Fibroblast of mammary gland (primary cell): Measurements from ENCODE around the gene ATXN1.
"Not testable (repeated sequence)": the region's sequence is repeated elsewhere in the genome, so short reads cannot be mapped to it uniquely, and the experiment has no call there.

ENCODE experiments used
- DNase-seq: peaks from one replicate; pipeline ENCODE4 v3.0.0-alpha.2; 2010; ENCODE audit warnings: low read depth
- H3K4me3 ChIP-seq: 2 replicates; pipeline ENCODE4 v1.5.1; 2011; ENCODE audit warnings: low read depth, mild to moderate bottlenecking, low read length, moderate library complexity; ENCODE audit not compliant: control insufficient read depth
- TF ChIP-seq, protein P1 (sequence below): conservative IDR thresholded peaks from 2 replicates; pipeline ENCODE4 v1.5.1; 2011; ENCODE audit warnings: low read depth, low read length, inconsistent platforms; ENCODE audit not compliant: control insufficient read depth, insufficient read depth

ATXN1 gene

DNA sequence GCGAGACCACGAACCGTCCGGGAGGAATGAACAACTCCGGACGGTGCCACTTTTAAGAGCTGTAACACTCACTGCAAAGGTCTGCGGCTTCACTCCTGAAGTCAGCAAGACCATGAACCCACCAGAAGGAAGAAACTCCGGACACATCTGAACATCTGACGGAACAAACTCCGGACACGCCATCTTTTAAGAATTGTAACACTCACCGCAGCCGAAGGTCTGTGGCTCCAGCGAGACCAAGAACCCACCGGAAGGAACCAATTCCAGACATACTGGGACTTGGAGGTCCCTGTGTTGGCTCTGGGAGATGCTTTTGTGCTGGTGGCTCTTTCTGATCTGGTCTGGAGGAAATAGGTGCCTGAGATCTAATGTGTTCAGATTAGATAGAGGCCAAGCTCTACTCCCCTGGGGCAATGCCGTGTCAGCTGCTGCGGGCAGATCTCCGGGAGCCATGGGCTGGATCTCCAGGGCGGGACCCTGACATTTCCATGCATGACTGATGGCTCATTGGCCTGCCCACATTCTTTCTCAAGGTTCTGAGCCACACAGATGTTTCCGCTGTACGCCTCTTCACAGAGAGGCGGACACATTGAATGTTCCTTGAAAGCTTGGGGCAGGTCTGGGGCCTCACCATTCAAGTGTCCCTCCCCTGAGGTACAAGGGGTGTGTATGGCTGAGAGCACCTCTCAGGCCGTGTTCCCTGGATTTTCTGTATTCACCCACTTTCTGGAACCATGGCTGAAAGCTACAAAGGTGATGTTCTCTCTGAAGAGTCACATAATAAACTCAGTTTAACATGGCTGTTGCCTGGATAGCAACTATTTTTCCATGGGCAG lies 493.6 kb downstream of the ATXN1 start:
- DNase-seq: no peak
- H3K4me3 ChIP-seq: no peak overlapping the region
- TF ChIP-seq, protein P1, sequence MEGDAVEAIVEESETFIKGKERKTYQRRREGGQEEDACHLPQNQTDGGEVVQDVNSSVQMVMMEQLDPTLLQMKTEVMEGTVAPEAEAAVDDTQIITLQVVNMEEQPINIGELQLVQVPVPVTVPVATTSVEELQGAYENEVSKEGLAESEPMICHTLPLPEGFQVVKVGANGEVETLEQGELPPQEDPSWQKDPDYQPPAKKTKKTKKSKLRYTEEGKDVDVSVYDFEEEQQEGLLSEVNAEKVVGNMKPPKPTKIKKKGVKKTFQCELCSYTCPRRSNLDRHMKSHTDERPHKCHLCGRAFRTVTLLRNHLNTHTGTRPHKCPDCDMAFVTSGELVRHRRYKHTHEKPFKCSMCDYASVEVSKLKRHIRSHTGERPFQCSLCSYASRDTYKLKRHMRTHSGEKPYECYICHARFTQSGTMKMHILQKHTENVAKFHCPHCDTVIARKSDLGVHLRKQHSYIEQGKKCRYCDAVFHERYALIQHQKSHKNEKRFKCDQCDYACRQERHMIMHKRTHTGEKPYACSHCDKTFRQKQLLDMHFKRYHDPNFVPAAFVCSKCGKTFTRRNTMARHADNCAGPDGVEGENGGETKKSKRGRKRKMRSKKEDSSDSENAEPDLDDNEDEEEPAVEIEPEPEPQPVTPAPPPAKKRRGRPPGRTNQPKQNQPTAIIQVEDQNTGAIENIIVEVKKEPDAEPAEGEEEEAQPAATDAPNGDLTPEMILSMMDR: no peak

DNA sequence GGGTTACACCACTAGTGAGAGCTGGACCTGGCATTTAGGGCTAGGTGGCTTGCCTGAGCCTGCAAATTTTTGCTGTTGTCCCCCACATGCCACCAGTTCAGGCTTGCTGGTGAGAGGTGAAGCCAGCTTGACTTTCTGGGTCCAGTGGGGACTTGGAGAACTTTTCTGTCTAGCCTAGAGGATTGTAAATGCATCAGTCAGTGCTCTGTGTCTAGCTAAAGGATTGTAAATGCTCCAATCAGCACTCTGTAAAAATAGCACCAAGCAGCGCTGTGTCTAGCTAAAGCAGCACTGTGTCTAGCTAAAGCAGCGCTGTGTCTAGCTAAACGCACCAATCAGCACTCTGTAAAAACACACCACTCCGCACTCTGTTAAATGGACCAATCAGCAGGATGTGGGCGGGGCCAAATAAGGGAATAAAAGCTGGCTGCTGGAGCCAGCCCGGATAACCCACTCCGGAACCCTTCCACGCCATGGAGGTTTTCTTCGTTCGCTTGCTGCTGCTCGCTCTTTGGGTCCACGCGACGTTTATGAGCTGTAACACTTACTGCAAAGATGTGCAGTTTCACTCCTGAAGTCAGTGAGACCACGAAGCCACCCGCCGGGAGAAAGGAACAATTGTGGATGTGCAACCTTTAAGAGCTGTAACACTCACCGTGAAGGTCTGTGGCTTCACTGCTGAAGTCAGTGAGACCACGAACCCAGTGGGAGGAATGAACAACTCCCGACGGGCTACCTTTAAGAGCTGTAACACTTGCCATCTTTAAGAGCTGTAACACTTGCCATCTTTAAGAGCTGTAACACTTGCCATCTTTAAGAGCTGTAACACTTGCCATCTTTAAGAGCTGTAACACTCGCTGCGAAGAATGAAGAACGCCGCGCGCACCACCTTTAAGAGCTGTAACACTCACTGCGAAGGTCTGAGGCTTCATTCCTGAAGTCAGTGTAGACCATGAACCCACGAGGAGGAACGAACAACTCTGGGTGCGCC lies 495.6 kb downstream of the ATXN1 start:
- TF ChIP-seq, protein P1: no peak
- DNase-seq: no peak
- H3K4me3 ChIP-seq: no peak overlapping the region

- no peak overlapping the region for H3K4me3 ChIP-seq
These were observed 496.5 kb downstream of the ATXN1 start for GRCh38 chr6:16264785-16265184.

GRCh38 chr6:16263464-16264099 lies 497.7 kb downstream of the ATXN1 start:
- not testable (repeated sequence) for H3K4me3 ChIP-seq, DNase-seq

More at GRCh38 chr6:16264785-16265184, 496.5 kb downstream of the ATXN1 start:
- TF ChIP-seq, protein P1: no peak
- no peak for DNase-seq

DNA sequence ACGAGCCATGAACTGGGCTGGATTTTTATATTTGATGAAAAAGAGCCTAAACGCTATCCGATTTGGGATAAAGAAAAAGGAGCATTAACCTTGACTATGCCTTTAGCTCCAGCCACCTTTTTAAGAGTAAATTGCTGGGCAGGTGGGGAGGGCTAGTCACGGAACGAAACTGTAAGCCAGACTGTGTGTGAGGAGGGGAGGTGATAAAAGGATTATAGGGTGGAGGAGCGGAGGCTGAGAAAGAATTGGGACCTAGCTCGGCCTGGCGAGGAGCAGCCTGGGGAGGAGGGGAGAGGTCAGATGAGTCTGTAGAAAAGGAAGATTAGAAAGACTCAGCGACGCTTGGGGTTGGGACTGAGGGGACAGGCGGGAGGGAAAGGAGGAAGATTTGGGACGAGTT lies 498.5 kb downstream of the ATXN1 start:
- not testable (repeated sequence) for DNase-seq, H3K4me3 ChIP-seq

DNA sequence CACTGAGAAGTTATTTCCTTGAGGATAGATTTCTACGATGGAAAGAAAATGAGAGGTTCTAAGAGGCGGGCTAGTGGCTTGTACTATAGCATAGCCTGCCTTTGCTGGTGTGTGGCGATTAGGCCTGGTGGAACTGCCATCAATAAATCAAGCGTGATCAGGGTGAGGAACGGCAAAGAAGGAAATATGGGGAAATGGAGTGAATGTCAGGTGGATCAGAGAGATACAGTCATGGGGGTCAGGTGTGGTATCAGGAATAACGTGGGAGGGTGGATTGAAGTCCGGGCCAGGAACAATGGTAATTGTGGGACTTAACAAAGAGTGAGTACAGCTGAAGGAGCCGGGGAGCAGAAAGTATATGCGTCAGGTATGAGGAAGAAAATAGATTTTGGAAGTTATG lies 500.7 kb downstream of the ATXN1 start:
- not testable (repeated sequence) for DNase-seq, H3K4me3 ChIP-seq

DNA sequence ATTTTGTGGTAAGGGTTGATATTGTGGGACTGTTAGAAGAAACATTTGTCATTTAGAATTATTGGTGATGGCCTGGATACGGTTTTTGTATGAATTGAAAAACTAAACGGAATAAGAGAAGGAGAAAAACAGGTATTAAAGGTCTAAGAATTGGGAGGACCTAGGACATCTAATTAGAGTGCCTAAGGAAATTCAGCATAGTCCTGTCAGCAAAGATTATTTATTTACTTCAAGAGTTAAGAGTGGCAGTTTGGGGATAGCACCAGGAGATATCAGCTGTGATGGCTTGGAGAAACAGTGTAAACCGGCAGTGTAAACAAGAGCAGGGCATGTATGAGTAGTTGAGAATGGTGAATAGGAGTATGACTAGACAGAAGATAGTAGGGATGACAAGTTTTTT lies 501.7 kb downstream of the ATXN1 start:
- not testable (repeated sequence) for H3K4me3 ChIP-seq

DNA sequence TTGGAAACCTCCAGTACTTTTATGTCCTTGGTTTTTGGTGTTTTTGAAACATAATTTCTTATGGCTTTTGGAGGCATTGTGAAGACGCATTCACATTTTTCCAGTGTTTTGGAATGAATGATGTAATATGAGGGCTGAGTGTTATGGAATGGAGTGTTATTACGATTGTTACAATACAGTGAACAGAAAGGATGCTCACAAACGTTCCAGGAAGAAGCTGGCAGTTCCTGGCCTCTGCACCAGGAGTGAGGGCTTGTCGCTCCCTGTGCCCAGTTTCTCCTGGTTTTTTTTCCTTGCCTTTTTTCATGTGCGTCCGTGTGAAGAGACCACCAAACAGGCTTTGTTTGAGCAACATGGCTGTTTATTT lies 502.6 kb downstream of the ATXN1 start:
- TF ChIP-seq, protein P1: no peak
- DNase-seq: no peak
- no peak overlapping the region for H3K4me3 ChIP-seq

More for the DNA sequence above, 501.7 kb downstream of the ATXN1 start:
- DNase-seq: not testable (repeated sequence)
